ENCODE measurements around the gene CD22. TPM values are rescaled to one million over a fixed set of nuclear protein-coding genes. Genes with fewer than 3 reads are reported as not detected.

Gene CD22
- 1 to 10 TPM in 1 of 4 donors, under 1 TPM in 1, not detected in 2; 0.91 to 4.2 TPM for total RNA-seq

- intact Hi-C loops (cut with DNase I; ENCODE audit: low total_unique reads) = no loop called here
- WGBS, 2 donors = 81 to 87% methylated on average over 12 of the region's 12 CpGs
- H3K4me3 ChIP-seq (ENCODE audit: low read depth, poor library complexity, severe bottlenecking) = no peak within 1 kb of the TSS
- TF ChIP-seq POLR2A (IDR thresholded peaks at IDR 0.05) = no peak
- TF ChIP-seq CTCF (IDR thresholded peaks at IDR 0.05) = no peak
- DNase-seq (ENCODE audit: low spot score in 2 of 2) = no peak
Observed at GRCh38 chr19:35328851-35329285, at the start of gene CD22. TSS of gene CD22 (plus strand) at chr19:35329187. CDS start at chr19:35332041, 2,854 bp downstream.

- intact Hi-C loops (cut with DNase I; ENCODE audit: low total_unique reads) = no loop called here
- no peak for TF ChIP-seq POLR2A (IDR thresholded peaks at IDR 0.05)
- TF ChIP-seq CTCF (IDR thresholded peaks at IDR 0.05) = no peak
- no peak for DNase-seq (ENCODE audit: low spot score in 2 of 2)
- 79 to 89% methylated on average over 11 of the region's 11 CpGs for WGBS, 2 donors
- H3K4me3 ChIP-seq (ENCODE audit: low read depth, poor library complexity, severe bottlenecking) = no peak overlapping the region
Observed at GRCh38 chr19:35279374-35279773, 49.6 kb upstream of the CD22 start.

DNA sequence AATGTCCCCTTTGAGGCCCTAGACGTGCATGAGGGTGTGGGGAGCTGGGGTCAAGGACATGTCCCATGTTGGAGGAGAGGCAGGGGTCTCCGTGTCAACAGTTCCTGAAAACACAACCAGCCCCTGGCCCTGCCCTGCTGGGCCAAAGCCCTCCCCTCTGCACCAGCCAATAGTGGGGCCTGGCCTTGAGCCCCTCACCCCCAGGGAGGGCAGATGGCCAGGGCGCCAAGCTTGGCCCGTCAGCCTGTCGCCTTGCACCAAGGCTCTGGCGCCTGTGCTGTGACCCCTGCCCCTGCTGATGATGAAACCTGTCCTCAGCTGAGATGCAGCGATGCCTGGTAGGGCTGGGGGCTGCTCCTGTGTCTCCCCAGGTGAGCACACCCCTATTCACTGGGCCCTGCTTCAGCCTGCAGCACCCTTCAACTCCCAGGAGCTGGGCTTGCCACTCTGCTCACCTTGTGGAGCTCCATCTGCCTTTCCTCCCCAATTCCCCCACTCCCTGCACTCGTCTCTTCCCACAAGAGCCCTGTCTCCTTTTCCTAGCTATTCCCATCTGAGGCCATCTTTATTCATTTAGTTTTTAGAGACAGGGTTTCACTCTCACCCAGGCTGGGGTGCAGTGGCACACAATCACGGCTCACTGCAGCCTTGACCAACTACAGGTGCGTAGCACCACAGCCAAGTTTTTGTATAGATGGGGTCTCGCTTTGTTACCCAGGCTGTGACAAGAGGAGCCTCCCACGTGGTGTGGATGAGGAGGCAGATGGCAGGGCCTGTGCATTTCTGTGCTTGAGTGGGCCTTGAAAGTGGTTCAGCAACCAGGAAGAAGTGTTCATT, 48.8 kb upstream of the CD22 start:
- DNase-seq (ENCODE audit: low spot score in 2 of 2) = no peak
- TF ChIP-seq CTCF (IDR thresholded peaks at IDR 0.05) (no peak), POLR2A (IDR thresholded peaks at IDR 0.05) (no peak)
- intact Hi-C loops (cut with DNase I; ENCODE audit: low total_unique reads) = no loop called here
- 66 to 69% methylated on average over 12 of the region's 12 CpGs for WGBS, 2 donors
- H3K4me3 ChIP-seq (ENCODE audit: low read depth, poor library complexity, severe bottlenecking) = no peak overlapping the region

- TF ChIP-seq CTCF (IDR thresholded peaks at IDR 0.05) = no peak
- TF ChIP-seq POLR2A (IDR thresholded peaks at IDR 0.05) = no peak
- intact Hi-C loops (cut with DNase I; ENCODE audit: low total_unique reads) = no loop called here
- WGBS, 2 donors = 34 to 53% methylated on average over 4 of the region's 4 CpGs
- DNase-seq (ENCODE audit: low spot score in 2 of 2) = no peak
- no peak overlapping the region for H3K4me3 ChIP-seq (ENCODE audit: low read depth, poor library complexity, severe bottlenecking)
Observed at GRCh38 chr19:35281303-35281702, 47.7 kb upstream of the CD22 start.

DNA sequence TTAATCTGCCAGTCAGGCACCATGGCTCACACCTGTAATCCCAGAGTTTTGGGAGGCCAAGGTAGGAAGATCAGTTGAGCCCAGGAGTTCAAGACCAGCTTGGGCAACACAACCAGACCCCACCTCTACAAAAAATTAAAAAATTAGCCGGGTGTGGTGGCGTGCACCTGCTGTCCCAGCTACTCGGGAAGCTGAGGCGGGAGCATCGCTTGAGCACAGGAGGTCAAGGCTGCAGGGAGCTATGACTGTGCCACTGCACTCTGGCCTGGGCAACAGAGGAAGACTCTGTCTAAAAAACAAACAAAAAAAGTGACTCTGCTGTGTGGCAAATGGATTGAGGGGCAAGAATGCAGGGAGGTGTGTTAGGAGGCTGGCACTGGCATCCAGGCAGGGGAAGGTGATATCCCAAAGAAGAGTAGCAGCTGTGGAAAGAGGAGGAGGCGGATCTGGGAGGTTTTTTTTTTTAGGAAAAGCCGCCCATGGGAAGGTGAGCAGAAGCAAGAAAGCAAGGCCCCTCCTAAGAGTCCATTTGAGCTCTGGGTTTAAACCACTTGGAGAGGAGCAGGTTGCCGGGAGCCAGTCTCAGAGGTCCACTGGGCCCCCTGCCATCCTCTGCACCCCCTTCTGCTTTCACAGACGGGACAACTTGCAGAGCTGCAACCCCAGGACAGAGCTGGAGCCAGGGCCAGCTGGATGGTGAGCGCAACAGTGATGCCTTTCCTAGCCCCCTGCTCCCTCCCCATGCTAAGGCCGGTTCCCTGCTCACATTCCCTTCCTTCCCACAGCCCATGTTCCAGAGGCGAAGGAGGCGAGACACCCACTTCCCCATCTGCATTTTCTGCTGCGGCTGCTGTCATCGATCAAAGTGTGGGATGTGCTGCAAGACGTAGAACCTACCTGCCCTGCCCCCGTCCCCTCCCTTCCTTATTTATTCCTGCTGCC, 44.6 kb upstream of the CD22 start:
- DNase-seq (ENCODE audit: low spot score in 2 of 2) = peak in 1 of 2 donors; percentile 82
- H3K4me3 ChIP-seq (ENCODE audit: low read depth, poor library complexity, severe bottlenecking) = no peak overlapping the region
- intact Hi-C loops (cut with DNase I; ENCODE audit: low total_unique reads) = no loop called here
- 78 to 82% methylated on average over 17 of the region's 17 CpGs for WGBS, 2 donors
- no peak for TF ChIP-seq CTCF (IDR thresholded peaks at IDR 0.05)
- no peak for TF ChIP-seq POLR2A (IDR thresholded peaks at IDR 0.05)
